GM12878 (cell line): ENCODE results near the gene HOXB1. TPM values are rescaled to one million over a fixed set of nuclear protein-coding genes. Genes with fewer than 3 reads are reported as not detected.

Source experiments
- CHD2 ChIP-seq: IDR thresholded peaks from 2 replicates; pipeline ENCODE4 v1.6.1; 2011; ENCODE audit warnings: low read depth, low read length, improper control_type of control experiment, borderline replicate concordance
- EED ChIP-seq: sonication (generic); IDR thresholded peaks from 2 replicates; pipeline ENCODE4 v1.6.1; 2016; ENCODE audit warnings: antibody characterized with exemption, low read depth
- EZH2 ChIP-seq: IDR thresholded peaks from 2 replicates; pipeline ENCODE4 v1.6.1; 2012; ENCODE audit warnings: low read depth, mild to moderate bottlenecking, control low read depth, inconsistent platforms, low read length, borderline replicate concordance; ENCODE audit not compliant: control insufficient read depth
- HDAC6 ChIP-seq: fragments of 200-600 bp; sonication (generic); IDR thresholded peaks from one replicate; pipeline ENCODE4 v1.8.0; 2017; ENCODE audit warnings: antibody characterized with exemption; ENCODE audit not compliant: unreplicated experiment
- IKZF1 ChIP-seq: fragments of 450-650 bp; conservative IDR thresholded peaks from 2 replicates; pipeline ENCODE4 v1.6.1; 2017; ENCODE audit warnings: antibody characterized with exemption, mild to moderate bottlenecking
- KAT2A ChIP-seq: conservative IDR thresholded peaks from 2 replicates; pipeline ENCODE4 v1.6.1; 2011; ENCODE audit warnings: low read depth, low read length; ENCODE audit not compliant: control insufficient read depth
- MEF2A ChIP-seq: IDR thresholded peaks from 2 replicates; pipeline ENCODE4 v1.6.1; 2011; ENCODE audit warnings: low read depth, mild to moderate bottlenecking, low read length, moderate library complexity; ENCODE audit not compliant: insufficient read depth
- NBN ChIP-seq: fragments of 450-650 bp; IDR thresholded peaks from 2 replicates; pipeline ENCODE4 v1.6.1; 2016
- NFXL1 ChIP-seq: fragments of 450-650 bp; IDR thresholded peaks from 2 replicates; pipeline ENCODE4 v1.6.1; 2017; ENCODE audit warnings: antibody characterized with exemption, mild to moderate bottlenecking, borderline replicate concordance
- NR2F1 ChIP-seq: fragments of 450-650 bp; conservative IDR thresholded peaks from 2 replicates; pipeline ENCODE4 v1.6.1; 2017; ENCODE audit warnings: mild to moderate bottlenecking
- RAD21 ChIP-seq: IDR thresholded peaks from 2 replicates; pipeline ENCODE4 v1.6.1; 2011; ENCODE audit warnings: mild to moderate bottlenecking, low read depth, low read length, moderate library complexity; ENCODE audit not compliant: insufficient read depth
- RB1 ChIP-seq: fragments of 450-650 bp; formaldehyde crosslinking; IDR thresholded peaks from 2 replicates; pipeline ENCODE4 v1.6.1; 2017; ENCODE audit warnings: mild to moderate bottlenecking, borderline replicate concordance
- RELA ChIP-seq: fragments of 450-650 bp; IDR thresholded peaks from 2 replicates; pipeline ENCODE4 v1.8.0; 2014; ENCODE audit warnings: borderline replicate concordance; ENCODE audit not compliant: partially characterized antibody
- SMARCA5 ChIP-seq: fragments of 450-650 bp; IDR thresholded peaks from 2 replicates; pipeline ENCODE4 v1.6.1; 2017; ENCODE audit warnings: mild to moderate bottlenecking
- SREBF1 ChIP-seq: IDR thresholded peaks from 2 replicates; pipeline ENCODE4 v1.6.1; 2012; ENCODE audit warnings: mild to moderate bottlenecking, low read length
- SRF ChIP-seq, 2 experiments: IDR thresholded peaks; 2 replicates each; pipeline ENCODE4 v1.6.1; 2011; ENCODE audit warnings: low read depth in 2 of 2, low read length in 2 of 2, mild to moderate bottlenecking in 1 of 2, moderate library complexity in 1 of 2
- STAT1 ChIP-seq: fragments of 450-650 bp; conservative IDR thresholded peaks from 2 replicates; pipeline ENCODE4 v1.6.1; 2014; ENCODE audit warnings: antibody characterized with exemption, mild to moderate bottlenecking
- SUPT20H ChIP-seq: IDR thresholded peaks from 2 replicates; pipeline ENCODE4 v1.6.1; 2011; ENCODE audit warnings: low read depth, mild to moderate bottlenecking, low read length, moderate library complexity, borderline replicate concordance; ENCODE audit not compliant: control insufficient read depth
- ZNF207 ChIP-seq: fragments of 450-650 bp; IDR thresholded peaks from 2 replicates; pipeline ENCODE4 v1.6.1; 2014; ENCODE audit warnings: antibody characterized with exemption, mild to moderate bottlenecking, borderline replicate concordance
- ZNF217 ChIP-seq: fragments of 450-650 bp; IDR thresholded peaks from 2 replicates; pipeline ENCODE4 v1.6.1; 2017; ENCODE audit warnings: antibody characterized with exemption, mild to moderate bottlenecking
- ZNF24 ChIP-seq: fragments of 450-650 bp; IDR thresholded peaks from 2 replicates; pipeline ENCODE4 v1.6.1; 2017; ENCODE audit warnings: antibody characterized with exemption, mild to moderate bottlenecking
- polyA plus RNA-seq, 11 experiments: library from polyadenylated mRNA; depleted of rRNA in 4 of 11; unstranded in 6 of 11; stranded (reverse) in 5 of 11; fragments of >200 nt; fragmentation: Nextera tagmentation in 4 of 11; fragmentation: Illumina TruSeq in 1 of 11; extraction: Ambion mirVana in 4 of 11; extraction: Trizol in 1 of 11; gene quantifications; 1 replicate in 1 of 11; 2 replicates in 10 of 11; pipeline versions ENCODE4 v1.2.1 to v1.2.3, GENCODE V29; 2011 to 2016; ENCODE audit warnings: inconsistent platforms in 2 of 11, missing spikeins in 2 of 11, low read depth in 1 of 11
- total RNA-seq, 4 experiments: library from RNA; depleted of rRNA in 3 of 4; stranded (reverse); fragments of >200 nt in 3 of 4; fragmentation: Illumina TruSeq in 1 of 4; extraction: Trizol in 1 of 4; gene quantifications; 2 replicates each; pipeline versions ENCODE4 v1.2.1 to v1.2.3, GENCODE V29; 2013 to 2021
- TF ChIP-seq, protein P1 (sequence below): fragments of 450-650 bp; IDR thresholded peaks from 2 replicates; pipeline ENCODE4 v1.6.1; 2017; ENCODE audit warnings: borderline replicate concordance
- TF ChIP-seq, protein P2 (sequence below): fragments of 150-350 bp; IDR thresholded peaks from 2 replicates; pipeline ENCODE4 v1.6.1; 2014; ENCODE audit warnings: mild to moderate bottlenecking, low read depth, low read length
- TF ChIP-seq, protein P3 (sequence below): fragments of 450-650 bp; IDR thresholded peaks from 2 replicates; pipeline ENCODE4 v1.6.1; 2017; ENCODE audit warnings: low read depth, mild to moderate bottlenecking, moderate library complexity

HOXB1 gene
- total and polyA plus RNA-seq, 10 of the 15 experiments (the other 5 are each of a cell fraction or from before 2014, with no cell fraction given) = not detected

DNA sequence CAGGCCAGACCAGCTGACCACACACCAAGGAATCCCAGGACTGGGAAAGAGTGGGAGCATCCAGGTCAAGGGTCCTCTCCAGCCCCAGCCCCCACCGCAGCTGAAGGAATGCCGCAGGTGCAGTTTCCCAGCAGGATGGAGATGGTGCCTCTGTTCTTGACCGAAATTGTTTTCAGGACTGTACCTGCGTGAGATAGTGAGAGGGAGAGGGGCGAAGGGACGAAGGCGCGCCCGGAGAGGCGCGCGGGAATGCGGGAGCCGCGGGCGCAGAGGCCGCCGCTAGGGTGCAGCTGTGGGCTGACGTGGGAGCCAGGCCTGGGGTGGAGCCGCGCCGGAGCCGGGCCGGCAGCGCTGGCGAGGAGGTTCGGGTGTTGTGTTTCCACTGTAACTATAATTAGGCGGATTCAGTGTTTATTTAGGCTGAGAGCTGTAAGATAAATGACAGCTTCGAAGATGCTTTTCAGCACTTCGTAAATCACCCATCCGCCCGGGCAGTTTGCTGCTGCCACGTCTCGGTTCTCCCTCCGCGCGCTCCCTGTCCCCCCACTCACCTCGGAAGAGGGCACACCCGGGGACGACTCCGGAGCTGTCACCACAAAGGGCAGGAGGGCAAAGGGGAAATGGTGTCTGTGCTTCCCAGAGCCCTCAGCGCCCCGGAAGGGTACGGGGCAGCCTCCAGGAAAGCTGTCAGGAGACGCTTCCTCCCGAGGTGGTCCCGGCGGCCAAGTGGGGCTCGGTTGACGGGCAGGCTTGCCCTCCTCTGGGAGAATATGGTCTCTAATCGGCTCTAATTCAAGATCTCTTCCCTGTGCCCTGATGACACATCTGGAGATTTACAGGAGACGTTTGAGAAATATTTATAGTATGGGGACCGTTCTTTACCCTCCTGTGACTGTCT lies 38.2 kb downstream of the HOXB1 start (continued):
- TF ChIP-seq RELA = no peak
- TF ChIP-seq SRF (IDR thresholded peaks at IDR 0.05; ENCODE audit: low read depth in 2 of 2, low read length in 2 of 2) = no peak
- no peak for TF ChIP-seq KAT2A
- peak; percentile 94; the same call in 1 of the 2 replicates for TF ChIP-seq RB1
- TF ChIP-seq STAT1 = no peak
- peak; percentile 92 for TF ChIP-seq SMARCA5
- 0 out of 2 replicates have a peak, but pooled peaks have one; percentile 17 for TF ChIP-seq ZNF24
- TF ChIP-seq EZH2 = no peak
- TF ChIP-seq RAD21 = peak; percentile 79
- no peak for TF ChIP-seq ZNF207
- peak; percentile 18; the same call in 1 of the 2 replicates for TF ChIP-seq EED
- no peak for TF ChIP-seq SREBF1
- TF ChIP-seq, protein P1, sequence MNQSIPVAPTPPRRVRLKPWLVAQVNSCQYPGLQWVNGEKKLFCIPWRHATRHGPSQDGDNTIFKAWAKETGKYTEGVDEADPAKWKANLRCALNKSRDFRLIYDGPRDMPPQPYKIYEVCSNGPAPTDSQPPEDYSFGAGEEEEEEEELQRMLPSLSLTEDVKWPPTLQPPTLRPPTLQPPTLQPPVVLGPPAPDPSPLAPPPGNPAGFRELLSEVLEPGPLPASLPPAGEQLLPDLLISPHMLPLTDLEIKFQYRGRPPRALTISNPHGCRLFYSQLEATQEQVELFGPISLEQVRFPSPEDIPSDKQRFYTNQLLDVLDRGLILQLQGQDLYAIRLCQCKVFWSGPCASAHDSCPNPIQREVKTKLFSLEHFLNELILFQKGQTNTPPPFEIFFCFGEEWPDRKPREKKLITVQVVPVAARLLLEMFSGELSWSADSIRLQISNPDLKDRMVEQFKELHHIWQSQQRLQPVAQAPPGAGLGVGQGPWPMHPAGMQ = no peak
- no peak for TF ChIP-seq ZNF217
- TF ChIP-seq HDAC6 = no peak
- TF ChIP-seq, protein P2, sequence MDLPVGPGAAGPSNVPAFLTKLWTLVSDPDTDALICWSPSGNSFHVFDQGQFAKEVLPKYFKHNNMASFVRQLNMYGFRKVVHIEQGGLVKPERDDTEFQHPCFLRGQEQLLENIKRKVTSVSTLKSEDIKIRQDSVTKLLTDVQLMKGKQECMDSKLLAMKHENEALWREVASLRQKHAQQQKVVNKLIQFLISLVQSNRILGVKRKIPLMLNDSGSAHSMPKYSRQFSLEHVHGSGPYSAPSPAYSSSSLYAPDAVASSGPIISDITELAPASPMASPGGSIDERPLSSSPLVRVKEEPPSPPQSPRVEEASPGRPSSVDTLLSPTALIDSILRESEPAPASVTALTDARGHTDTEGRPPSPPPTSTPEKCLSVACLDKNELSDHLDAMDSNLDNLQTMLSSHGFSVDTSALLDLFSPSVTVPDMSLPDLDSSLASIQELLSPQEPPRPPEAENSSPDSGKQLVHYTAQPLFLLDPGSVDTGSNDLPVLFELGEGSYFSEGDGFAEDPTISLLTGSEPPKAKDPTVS = no peak
- TF ChIP-seq, protein P3, sequence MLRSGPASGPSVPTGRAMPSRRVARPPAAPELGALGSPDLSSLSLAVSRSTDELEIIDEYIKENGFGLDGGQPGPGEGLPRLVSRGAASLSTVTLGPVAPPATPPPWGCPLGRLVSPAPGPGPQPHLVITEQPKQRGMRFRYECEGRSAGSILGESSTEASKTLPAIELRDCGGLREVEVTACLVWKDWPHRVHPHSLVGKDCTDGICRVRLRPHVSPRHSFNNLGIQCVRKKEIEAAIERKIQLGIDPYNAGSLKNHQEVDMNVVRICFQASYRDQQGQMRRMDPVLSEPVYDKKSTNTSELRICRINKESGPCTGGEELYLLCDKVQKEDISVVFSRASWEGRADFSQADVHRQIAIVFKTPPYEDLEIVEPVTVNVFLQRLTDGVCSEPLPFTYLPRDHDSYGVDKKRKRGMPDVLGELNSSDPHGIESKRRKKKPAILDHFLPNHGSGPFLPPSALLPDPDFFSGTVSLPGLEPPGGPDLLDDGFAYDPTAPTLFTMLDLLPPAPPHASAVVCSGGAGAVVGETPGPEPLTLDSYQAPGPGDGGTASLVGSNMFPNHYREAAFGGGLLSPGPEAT = no peak
- TF ChIP-seq NR2F1 = peak; percentile 61
- no peak for TF ChIP-seq NFXL1
- TF ChIP-seq SUPT20H = no peak
- TF ChIP-seq NBN = 0 out of 2 replicates have a peak, but pooled peaks have one; percentile 67
- TF ChIP-seq CHD2 = no peak
- TF ChIP-seq IKZF1 = peak; percentile 87
- no peak for TF ChIP-seq MEF2A
